Suppressor macrophage treated with lipopolysaccharide for 4 hours (primary cell): ENCODE results near the gene BIN1.
"Not testable (repeated sequence)": the region's sequence is repeated elsewhere in the genome, so short reads cannot be mapped to it uniquely, and the experiment has no call there.

ENCODE experiments used
- DNase-seq: peaks from one replicate; pipeline ENCODE4 v3.0.0-alpha.2; 2020

The BIN1 gene

GRCh38 chr2:127133793-127134192, 26.8 kb upstream of the BIN1 start:
- DNase-seq, result no peak

GRCh38 chr2:127130421-127130820, 23.5 kb upstream of the BIN1 start:
- no peak for DNase-seq

GRCh38 chr2:127129937-127130336, 23.0 kb upstream of the BIN1 start:
- DNase-seq, result no peak

GRCh38 chr2:127128445-127128904, 21.5 kb upstream of the BIN1 start:
- DNase-seq, result no peak

GRCh38 chr2:127125821-127126220, 18.9 kb upstream of the BIN1 start:
- no peak for DNase-seq

GRCh38 chr2:127124426-127124825, 17.5 kb upstream of the BIN1 start:
- DNase-seq, result no peak

- no peak for DNase-seq
These were observed 15.5 kb upstream of the BIN1 start for GRCh38 chr2:127122361-127123027.

- no peak for DNase-seq
These were observed 14.8 kb upstream of the BIN1 start for GRCh38 chr2:127121776-127122176.

- DNase-seq, result no peak
These were observed 14.4 kb upstream of the BIN1 start for GRCh38 chr2:127121353-127121752.

GRCh38 chr2:127120408-127120807, 13.5 kb upstream of the BIN1 start:
- not testable (repeated sequence) for DNase-seq

GRCh38 chr2:127118467-127118866, 11.5 kb upstream of the BIN1 start:
- DNase-seq, result no peak

- DNase-seq, result no peak
These were observed 11.1 kb upstream of the BIN1 start for GRCh38 chr2:127118038-127118437.

GRCh38 chr2:127117603-127118002, 10.6 kb upstream of the BIN1 start:
- no peak for DNase-seq

GRCh38 chr2:127115471-127116199, 8.7 kb upstream of the BIN1 start:
- DNase-seq, result no peak

- DNase-seq, result no peak
These were observed 4.0 kb upstream of the BIN1 start for GRCh38 chr2:127110985-127111384.

GRCh38 chr2:127108090-127108523, 1.2 kb upstream of the BIN1 start:
- no peak for DNase-seq

GRCh38 chr2:127107622-127107999, 657 bp upstream of the BIN1 start:
- no peak for DNase-seq

GRCh38 chr2:127106457-127106990, 430 bp downstream of the BIN1 start:
- DNase-seq, result no peak

GRCh38 chr2:127105656-127106456, 1.1 kb downstream of the BIN1 start:
- DNase-seq, result peak; percentile 48

- DNase-seq, result no peak
These were observed 1.9 kb downstream of the BIN1 start for GRCh38 chr2:127104881-127105655.

GRCh38 chr2:127104166-127104660, 2.7 kb downstream of the BIN1 start:
- no peak for DNase-seq
